ENCODE measurements around the gene SLC25A29. TPM values are rescaled to one million over a fixed set of nuclear protein-coding genes. Genes with fewer than 3 reads are reported as not detected.

Gene SLC25A29
- total RNA-seq, 1 experiment from 2014 or later: 179 TPM

- POLR2A ChIA-PET: no interaction called here
- ATAC-seq (no peak), DNase-seq (ENCODE audit: low spot score) (peak; percentile 3)
- H3K36me3 Mint-ChIP-seq: peaks cover 25% of the 10 kb centered on the region
- no peaks in the 10 kb centered on the region for H3K9me3 Mint-ChIP-seq
- H3K27ac Mint-ChIP-seq: no peak overlapping the region
- TF ChIP-seq AFF4 (CRISPR knock-in tag; IDR thresholded peaks at IDR 0.05; ENCODE audit: borderline replicate concordance) (no peak), SMAD4 (CRISPR knock-in tag; IDR thresholded peaks at IDR 0.05) (no peak), KAT7 (CRISPR knock-in tag; IDR thresholded peaks at IDR 0.05; ENCODE audit: borderline replicate concordance) (no peak), MLX (CRISPR knock-in tag; IDR thresholded peaks at IDR 0.05) (no peak), GRHL2 (CRISPR knock-in tag; IDR thresholded peaks at IDR 0.05; ENCODE audit: insufficient replicate concordance, severe bottlenecking) (no peak), ZBTB43 (CRISPR knock-in tag; IDR thresholded peaks at IDR 0.05) (no peak), ZNF138 (CRISPR knock-in tag; conservative IDR thresholded peaks at IDR 0.05) (no peak), ZNF532 (CRISPR knock-in tag; IDR thresholded peaks at IDR 0.05; ENCODE audit: borderline replicate concordance) (no peak), ZNF263 (CRISPR knock-in tag; IDR thresholded peaks at IDR 0.05; ENCODE audit: low read depth) (no peak), GABPB1 (CRISPR knock-in tag; IDR thresholded peaks at IDR 0.05) (no peak), FOXK1 (CRISPR knock-in tag; IDR thresholded peaks at IDR 0.05) (no peak), ZNF425 (CRISPR knock-in tag; conservative IDR thresholded peaks at IDR 0.05) (no peak), RELA (CRISPR knock-in tag; IDR thresholded peaks at IDR 0.05; ENCODE audit: borderline replicate concordance) (no peak), HMGXB4 (CRISPR knock-in tag; IDR thresholded peaks at IDR 0.05) (no peak), FOXJ3 (CRISPR knock-in tag; IDR thresholded peaks at IDR 0.05; ENCODE audit: borderline replicate concordance) (no peak), ZNF121 (CRISPR knock-in tag; IDR thresholded peaks at IDR 0.05) (no peak), ZNF317 (CRISPR knock-in tag; IDR thresholded peaks at IDR 0.05; ENCODE audit: borderline replicate concordance, low read depth) (no peak), RORB (CRISPR knock-in tag; IDR thresholded peaks at IDR 0.05) (no peak), ZBTB21 (CRISPR knock-in tag; IDR thresholded peaks at IDR 0.05; ENCODE audit: borderline replicate concordance) (no peak)
- H3K4me1 Mint-ChIP-seq: peaks cover 12% of the 10 kb centered on the region
- H3K4me3 Mint-ChIP-seq: no peak overlapping the region
- no peaks in the 10 kb centered on the region for H3K27me3 Mint-ChIP-seq (ENCODE audit: low read depth)
- CTCF ChIA-PET: interaction anchor here (1.7 kb wide), 2 partner anchors 8 to 10 kb away, joined by 4 to 9 read pairs; no protein-coding TSS in a partner anchor
Measured at GRCh38 chr14:100293497-100294212, 12.6 kb downstream of the SLC25A29 start.
